GM23338 (cell line): Measurements from ENCODE around the gene ZFHX3. TPM values are rescaled to one million over a fixed set of nuclear protein-coding genes. Genes with fewer than 3 reads are reported as not detected.

Experiments used
- ATAC-seq: fragments of 200-7000 bp; cut with Tn5 transposase; 3 replicates; pipeline ENCODE4 v1.9.1; 2020
- DNase-seq: peaks from one replicate; pipeline ENCODE4 v3.0.0-alpha.2; 2015; ENCODE audit warnings: low spot score
- H2AFZ ChIP-seq: fragments of 200-600 bp; sonication (generic); 2 replicates; pipeline ENCODE4 v1.8.0; 2016; ENCODE audit warnings: antibody characterized with exemption, mild to moderate bottlenecking, moderate library complexity
- H3F3A ChIP-seq: fragments of 200-600 bp; sonication (generic); replicated peaks from 2 replicates; pipeline ENCODE4 v1.8.0; 2017; ENCODE audit warnings: antibody characterized with exemption, mixed run types, low read depth
- H3K27ac ChIP-seq: fragments of 200-600 bp; sonication (generic); 2 replicates; pipeline ENCODE4 v1.6.1; 2016; ENCODE audit warnings: low read depth
- H3K27me3 ChIP-seq: fragments of 200-600 bp; sonication (generic); 2 replicates; pipeline ENCODE4 v1.8.0; 2016; ENCODE audit warnings: mild to moderate bottlenecking, mixed run types, moderate library complexity; ENCODE audit not compliant: insufficient read depth
- H3K36me3 ChIP-seq: fragments of 200-600 bp; sonication (generic); 2 replicates; pipeline ENCODE4 v1.8.0; 2016; ENCODE audit warnings: mild to moderate bottlenecking; ENCODE audit not compliant: insufficient read depth
- H3K4me1 ChIP-seq: fragments of 200-600 bp; sonication (generic); 2 replicates; pipeline ENCODE4 v1.8.0; 2016; ENCODE audit warnings: mild to moderate bottlenecking, moderate library complexity; ENCODE audit not compliant: insufficient read depth
- H3K4me2 ChIP-seq: fragments of 200-600 bp; sonication (generic); 2 replicates; pipeline ENCODE4 v1.7.1; 2017; ENCODE audit warnings: mixed run types
- H3K4me3 ChIP-seq: fragments of 200-600 bp; sonication (generic); 2 replicates; pipeline ENCODE4 v1.6.1; 2016; ENCODE audit warnings: mixed run types
- H3K79me2 ChIP-seq: fragments of 200-600 bp; sonication (generic); replicated peaks from 2 replicates; pipeline ENCODE4 v1.8.0; 2017; ENCODE audit warnings: mild to moderate bottlenecking; ENCODE audit not compliant: insufficient read depth
- H3K9me2 ChIP-seq: fragments of 200-600 bp; sonication (generic); 2 replicates; pipeline ENCODE4 v1.8.0; 2017; ENCODE audit not compliant: insufficient read depth
- H4K20me1 ChIP-seq: fragments of 200-600 bp; sonication (generic); replicated peaks from 2 replicates; pipeline ENCODE4 v1.8.0; 2017; ENCODE audit warnings: mild to moderate bottlenecking; ENCODE audit not compliant: insufficient read depth
- H3K27ac Mint-ChIP-seq: 2 replicates; pipeline ENCODE4 v1.8.0; 2020; ENCODE audit warnings: inconsistent platforms, mild to moderate bottlenecking, moderate library complexity, mixed read lengths
- H3K27me3 Mint-ChIP-seq: 3 replicates; pipeline ENCODE4 v1.8.0; 2022; ENCODE audit warnings: low read depth, mild to moderate bottlenecking, moderate library complexity, mixed read lengths, inconsistent platforms; ENCODE audit not compliant: insufficient read depth, poor library complexity
- H3K36me3 Mint-ChIP-seq: 3 replicates; pipeline ENCODE4 v1.8.0; 2021; ENCODE audit warnings: low read depth, mild to moderate bottlenecking, inconsistent platforms, moderate library complexity, mixed read lengths
- H3K4me1 Mint-ChIP-seq: 3 replicates; pipeline ENCODE4 v1.8.0; 2020; ENCODE audit warnings: mild to moderate bottlenecking, inconsistent platforms, mixed read lengths
- H3K4me3 Mint-ChIP-seq: 3 replicates; pipeline ENCODE4 v1.8.0; 2021; ENCODE audit warnings: moderate library complexity, mild to moderate bottlenecking, inconsistent platforms, mixed read lengths
- H3K9me3 Mint-ChIP-seq: 3 replicates; pipeline ENCODE4 v1.8.0; 2020; ENCODE audit warnings: moderate library complexity, mild to moderate bottlenecking, inconsistent platforms, mixed read lengths
- polyA plus RNA-seq: library from polyadenylated mRNA; unstranded; fragments of >200 nt; fragmentation: Nextera tagmentation; extraction: Ambion mirVana; gene quantifications from 2 replicates; pipeline ENCODE4 v1.2.1, GENCODE V29; 2016
- total RNA-seq: library from RNA; depleted of rRNA; stranded (reverse); fragments of >200 nt; shearing (Covaris generic); gene quantifications from 2 replicates; pipeline ENCODE4 v1.2.3, GENCODE V29; 2014
- TF ChIP-seq, protein P1 (sequence below): fragments of 250-450 bp; sonication (Bioruptor Pico); IDR thresholded peaks from 2 replicates; pipeline ENCODE4 v1.5.0; 2020; ENCODE audit warnings: mild to moderate bottlenecking, moderate library complexity
- TF ChIP-seq, protein P2 (sequence below), 2 experiments: fragments of 200-600 bp in 1 of 2; sonication (generic) in 1 of 2; conservative IDR thresholded peaks; 2 replicates each; pipeline versions ENCODE4 v1.5.1 to v1.6.1; 2016 to 2017; ENCODE audit warnings: antibody characterized with exemption in 2 of 2, low read depth in 2 of 2, mild to moderate bottlenecking in 2 of 2, moderate library complexity in 1 of 2

The ZFHX3 gene
- total and polyA plus RNA-seq, 2 experiments from 2014 or later, result 1.0 to 1.5 TPM

DNA sequence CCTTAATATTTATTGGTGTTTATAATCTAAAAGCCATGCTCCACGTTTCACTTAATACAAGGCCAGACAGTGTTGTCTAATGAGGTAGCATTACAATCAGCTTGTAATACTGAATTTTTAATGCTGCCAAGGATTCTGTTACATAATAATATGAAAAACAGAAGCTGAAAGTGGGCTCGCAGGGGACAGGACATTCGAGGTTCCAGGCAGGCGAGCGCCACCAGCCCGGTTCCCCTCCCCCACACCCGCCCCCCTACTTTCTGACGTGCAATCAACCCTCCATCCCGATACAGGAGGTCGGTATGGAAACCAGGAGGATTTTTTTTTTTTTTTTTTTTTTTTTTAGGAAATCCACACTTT lies 6.2 kb upstream of the ZFHX3 start:
- Mint-ChIP-seq H3K36me3 (no peaks in the 10 kb centered on the region; the same call in 2 of the 3 replicates), H3K4me1 (peaks cover 26% of the 10 kb centered on the region), H3K27ac (no peak overlapping the region), H3K4me3 (no peak overlapping the region), H3K9me3 (no peaks in the 10 kb centered on the region; the same call in 2 of the 3 replicates), H3K27me3 (peaks cover 4% of the 10 kb centered on the region)
- Histone ChIP-seq H3K9me2 (no peaks in the 10 kb centered on the region), H3F3A (peaks cover 20% of the 10 kb centered on the region), H4K20me1 (peaks cover 36% of the 10 kb centered on the region), H3K36me3 (no peaks in the 10 kb centered on the region), H3K4me2 (peak overlapping the region; percentile 89), H3K4me1 (peaks cover 83% of the 10 kb centered on the region), H2AFZ (no peak overlapping the region), H3K27ac (no peak overlapping the region), H3K27me3 (peaks cover 84% of the 10 kb centered on the region), H3K79me2 (0 out of 2 replicates have a peak, but pooled peaks cover 5% of the 10 kb centered on the region), H3K4me3 (peak overlapping the region; percentile 56)
- DNase-seq (peak; percentile 43), ATAC-seq (no peak)
- TF ChIP-seq, protein P1, sequence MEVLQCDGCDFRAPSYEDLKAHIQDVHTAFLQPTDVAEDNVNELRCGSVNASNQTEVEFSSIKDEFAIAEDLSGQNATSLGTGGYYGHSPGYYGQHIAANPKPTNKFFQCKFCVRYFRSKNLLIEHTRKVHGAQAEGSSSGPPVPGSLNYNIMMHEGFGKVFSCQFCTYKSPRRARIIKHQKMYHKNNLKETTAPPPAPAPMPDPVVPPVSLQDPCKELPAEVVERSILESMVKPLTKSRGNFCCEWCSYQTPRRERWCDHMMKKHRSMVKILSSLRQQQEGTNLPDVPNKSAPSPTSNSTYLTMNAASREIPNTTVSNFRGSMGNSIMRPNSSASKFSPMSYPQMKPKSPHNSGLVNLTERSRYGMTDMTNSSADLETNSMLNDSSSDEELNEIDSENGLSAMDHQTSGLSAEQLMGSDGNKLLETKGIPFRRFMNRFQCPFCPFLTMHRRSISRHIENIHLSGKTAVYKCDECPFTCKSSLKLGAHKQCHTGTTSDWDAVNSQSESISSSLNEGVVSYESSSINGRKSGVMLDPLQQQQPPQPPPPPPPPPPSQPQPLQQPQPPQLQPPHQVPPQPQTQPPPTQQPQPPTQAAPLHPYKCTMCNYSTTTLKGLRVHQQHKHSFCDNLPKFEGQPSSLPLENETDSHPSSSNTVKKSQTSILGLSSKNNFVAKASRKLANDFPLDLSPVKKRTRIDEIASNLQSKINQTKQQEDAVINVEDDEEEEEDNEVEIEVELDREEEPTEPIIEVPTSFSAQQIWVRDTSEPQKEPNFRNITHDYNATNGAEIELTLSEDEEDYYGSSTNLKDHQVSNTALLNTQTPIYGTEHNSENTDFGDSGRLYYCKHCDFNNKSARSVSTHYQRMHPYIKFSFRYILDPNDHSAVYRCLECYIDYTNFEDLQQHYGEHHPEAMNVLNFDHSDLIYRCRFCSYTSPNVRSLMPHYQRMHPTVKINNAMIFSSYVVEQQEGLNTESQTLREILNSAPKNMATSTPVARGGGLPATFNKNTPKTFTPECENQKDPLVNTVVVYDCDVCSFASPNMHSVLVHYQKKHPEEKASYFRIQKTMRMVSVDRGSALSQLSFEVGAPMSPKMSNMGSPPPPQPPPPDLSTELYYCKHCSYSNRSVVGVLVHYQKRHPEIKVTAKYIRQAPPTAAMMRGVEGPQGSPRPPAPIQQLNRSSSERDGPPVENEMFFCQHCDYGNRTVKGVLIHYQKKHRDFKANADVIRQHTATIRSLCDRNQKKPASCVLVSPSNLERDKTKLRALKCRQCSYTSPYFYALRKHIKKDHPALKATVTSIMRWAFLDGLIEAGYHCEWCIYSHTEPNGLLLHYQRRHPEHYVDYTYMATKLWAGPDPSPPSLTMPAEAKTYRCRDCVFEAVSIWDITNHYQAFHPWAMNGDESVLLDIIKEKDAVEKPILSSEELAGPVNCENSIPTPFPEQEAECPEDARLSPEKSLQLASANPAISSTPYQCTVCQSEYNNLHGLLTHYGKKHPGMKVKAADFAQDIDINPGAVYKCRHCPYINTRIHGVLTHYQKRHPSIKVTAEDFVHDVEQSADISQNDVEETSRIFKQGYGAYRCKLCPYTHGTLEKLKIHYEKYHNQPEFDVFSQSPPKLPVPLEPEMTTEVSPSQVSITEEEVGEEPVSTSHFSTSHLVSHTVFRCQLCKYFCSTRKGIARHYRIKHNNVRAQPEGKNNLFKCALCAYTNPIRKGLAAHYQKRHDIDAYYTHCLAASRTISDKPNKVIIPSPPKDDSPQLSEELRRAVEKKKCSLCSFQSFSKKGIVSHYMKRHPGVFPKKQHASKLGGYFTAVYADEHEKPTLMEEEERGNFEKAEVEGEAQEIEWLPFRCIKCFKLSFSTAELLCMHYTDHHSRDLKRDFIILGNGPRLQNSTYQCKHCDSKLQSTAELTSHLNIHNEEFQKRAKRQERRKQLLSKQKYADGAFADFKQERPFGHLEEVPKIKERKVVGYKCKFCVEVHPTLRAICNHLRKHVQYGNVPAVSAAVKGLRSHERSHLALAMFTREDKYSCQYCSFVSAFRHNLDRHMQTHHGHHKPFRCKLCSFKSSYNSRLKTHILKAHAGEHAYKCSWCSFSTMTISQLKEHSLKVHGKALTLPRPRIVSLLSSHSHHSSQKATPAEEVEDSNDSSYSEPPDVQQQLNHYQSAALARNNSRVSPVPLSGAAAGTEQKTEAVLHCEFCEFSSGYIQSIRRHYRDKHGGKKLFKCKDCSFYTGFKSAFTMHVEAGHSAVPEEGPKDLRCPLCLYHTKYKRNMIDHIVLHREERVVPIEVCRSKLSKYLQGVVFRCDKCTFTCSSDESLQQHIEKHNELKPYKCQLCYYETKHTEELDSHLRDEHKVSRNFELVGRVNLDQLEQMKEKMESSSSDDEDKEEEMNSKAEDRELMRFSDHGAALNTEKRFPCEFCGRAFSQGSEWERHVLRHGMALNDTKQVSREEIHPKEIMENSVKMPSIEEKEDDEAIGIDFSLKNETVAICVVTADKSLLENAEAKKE (CRISPR knock-in tag), result no peak
- TF ChIP-seq, protein P2, sequence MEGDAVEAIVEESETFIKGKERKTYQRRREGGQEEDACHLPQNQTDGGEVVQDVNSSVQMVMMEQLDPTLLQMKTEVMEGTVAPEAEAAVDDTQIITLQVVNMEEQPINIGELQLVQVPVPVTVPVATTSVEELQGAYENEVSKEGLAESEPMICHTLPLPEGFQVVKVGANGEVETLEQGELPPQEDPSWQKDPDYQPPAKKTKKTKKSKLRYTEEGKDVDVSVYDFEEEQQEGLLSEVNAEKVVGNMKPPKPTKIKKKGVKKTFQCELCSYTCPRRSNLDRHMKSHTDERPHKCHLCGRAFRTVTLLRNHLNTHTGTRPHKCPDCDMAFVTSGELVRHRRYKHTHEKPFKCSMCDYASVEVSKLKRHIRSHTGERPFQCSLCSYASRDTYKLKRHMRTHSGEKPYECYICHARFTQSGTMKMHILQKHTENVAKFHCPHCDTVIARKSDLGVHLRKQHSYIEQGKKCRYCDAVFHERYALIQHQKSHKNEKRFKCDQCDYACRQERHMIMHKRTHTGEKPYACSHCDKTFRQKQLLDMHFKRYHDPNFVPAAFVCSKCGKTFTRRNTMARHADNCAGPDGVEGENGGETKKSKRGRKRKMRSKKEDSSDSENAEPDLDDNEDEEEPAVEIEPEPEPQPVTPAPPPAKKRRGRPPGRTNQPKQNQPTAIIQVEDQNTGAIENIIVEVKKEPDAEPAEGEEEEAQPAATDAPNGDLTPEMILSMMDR (conservative IDR thresholded peaks at IDR 0.05; ENCODE audit: low read depth in 2 of 2), result 0 out of 4 replicates have a peak, but pooled peaks of 1 of the 2 experiments have one; percentile 13
